HG03196 (cell line): ENCODE measurements around the gene OR5H15.
"Not testable (repeated sequence)": the region's sequence is repeated elsewhere in the genome, so short reads cannot be mapped to it uniquely, and the experiment has no call there.

ENCODE experiments used
- ATAC-seq: cut with Tn5 transposase; IDR thresholded peaks from one replicate; pipeline ENCODE4 v1.9.1; 2021; ENCODE audit not compliant: unreplicated experiment

OR5H15 gene

DNA sequence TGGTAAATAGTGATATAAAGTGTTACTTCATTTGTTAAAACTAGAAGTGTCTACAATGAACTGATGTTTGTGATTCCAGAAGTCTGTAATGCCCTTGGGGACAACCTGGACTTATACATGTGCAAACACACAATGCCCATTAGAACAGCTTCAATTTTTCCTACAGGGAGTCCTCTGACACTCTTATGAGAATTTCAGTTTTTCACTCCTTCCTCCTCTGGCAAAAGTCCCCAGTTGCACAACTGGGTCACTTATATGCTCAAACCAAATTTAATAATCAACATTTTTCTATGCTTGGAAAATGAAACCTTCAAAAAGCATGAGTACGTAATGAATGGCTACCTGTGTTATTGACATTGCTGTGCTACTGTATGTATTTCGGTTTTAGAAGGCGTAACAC lies at the start of gene OR5H15:
TSS of gene OR5H15 (plus strand) at position 301 of the 400 bp plus-strand sequence. CDS start 2,004 bp downstream, outside the sequence.
- ATAC-seq, result no peak

DNA sequence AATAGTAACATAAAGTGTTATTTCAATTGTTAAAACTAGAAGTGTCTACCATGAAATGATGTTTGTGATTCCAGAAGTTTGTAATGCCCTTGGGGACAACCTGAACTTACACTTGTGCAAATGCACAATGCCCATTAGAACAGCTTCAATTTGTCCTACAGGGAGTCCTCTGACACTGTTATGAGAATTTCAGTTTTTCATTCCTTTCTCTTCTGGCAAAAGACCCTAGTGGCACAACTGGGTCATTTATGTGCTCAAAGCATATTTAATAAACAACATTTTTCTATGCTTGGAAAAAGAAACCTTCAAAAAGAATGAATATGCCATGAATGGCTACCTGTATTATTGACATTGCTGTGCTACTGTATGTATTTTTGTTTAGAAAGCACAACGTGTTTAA lies 36.1 kb upstream of the OR5H15 start, which contains the start of gene OR5H1:
TSS of gene OR5H1 (plus strand) at position 301 of the 400 bp plus-strand sequence. CDS start 1,977 bp downstream, outside the sequence.
- no peak for ATAC-seq

DNA sequence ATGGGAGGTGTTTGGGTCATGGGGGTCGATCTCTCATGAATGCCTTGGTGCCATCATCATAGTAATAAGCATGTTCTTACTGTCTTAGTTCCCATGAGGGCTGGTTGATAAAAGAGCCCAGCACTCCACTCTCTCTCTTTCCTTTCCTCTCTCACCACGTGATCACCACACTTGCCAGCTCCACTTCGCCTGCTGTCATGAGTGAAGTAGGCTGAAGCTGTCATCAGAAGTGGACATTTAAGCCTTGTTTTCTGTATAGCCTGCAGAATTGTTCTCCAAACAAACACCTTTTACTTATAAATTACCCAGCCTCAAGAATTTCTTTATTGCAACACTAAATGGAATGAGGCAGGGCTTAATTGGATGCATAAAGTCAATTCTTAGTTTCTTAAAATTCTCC lies 29.9 kb upstream of the OR5H15 start:
- ATAC-seq, result no peak

DNA sequence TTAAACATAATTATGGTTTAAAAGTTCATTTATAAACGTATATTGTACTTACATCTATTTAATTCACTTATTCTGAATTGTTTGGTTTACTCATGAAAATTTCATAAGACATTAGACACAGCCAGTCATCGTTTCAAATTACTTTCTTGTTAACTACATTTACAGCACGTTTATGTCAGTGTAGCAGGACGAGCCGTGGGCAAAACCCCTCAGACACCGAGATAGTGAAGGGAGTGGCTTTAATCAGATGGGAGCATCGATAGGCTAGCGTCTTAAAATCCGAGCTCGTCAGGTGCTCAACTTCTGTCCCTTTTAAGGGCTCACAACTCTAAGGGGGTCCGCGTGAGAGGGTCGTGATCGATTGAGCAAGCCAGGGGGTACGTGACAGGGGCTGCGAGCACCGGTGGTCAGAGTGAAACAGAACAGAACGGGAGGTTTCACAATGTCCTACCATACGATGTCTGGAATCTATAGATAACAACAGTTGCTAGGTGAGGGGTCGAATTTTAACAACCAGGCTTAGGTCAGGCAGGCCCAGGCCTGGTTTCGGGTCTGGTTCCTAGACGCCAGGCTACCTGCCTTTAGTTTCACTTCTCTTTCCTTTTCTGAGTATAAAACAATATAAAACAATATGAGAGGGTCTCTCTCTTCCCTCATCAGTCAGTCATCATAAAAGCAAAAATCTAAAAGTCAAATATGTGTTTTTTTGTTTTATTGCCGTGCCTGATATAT lies 28.5 kb upstream of the OR5H15 start:
- not testable (repeated sequence) for ATAC-seq

DNA sequence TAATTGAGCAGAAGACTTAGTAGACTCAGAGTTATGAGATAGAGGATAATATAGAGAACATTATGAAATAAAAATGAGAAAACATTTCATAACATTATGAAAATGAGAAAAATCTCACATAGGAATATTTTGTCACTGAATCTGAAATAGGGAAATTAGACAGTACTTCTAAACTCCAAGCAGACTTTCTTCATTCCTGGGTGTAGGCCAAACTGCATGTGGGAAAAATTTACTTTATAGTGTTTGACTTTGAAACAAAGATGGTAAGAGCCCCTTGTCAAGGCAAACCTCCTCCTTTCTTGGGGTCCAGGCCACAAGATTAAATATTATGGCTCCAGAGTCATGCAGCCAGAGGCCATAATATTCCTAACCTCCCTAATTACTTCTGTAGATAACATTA lies 26.0 kb upstream of the OR5H15 start:
- ATAC-seq, result no peak

DNA sequence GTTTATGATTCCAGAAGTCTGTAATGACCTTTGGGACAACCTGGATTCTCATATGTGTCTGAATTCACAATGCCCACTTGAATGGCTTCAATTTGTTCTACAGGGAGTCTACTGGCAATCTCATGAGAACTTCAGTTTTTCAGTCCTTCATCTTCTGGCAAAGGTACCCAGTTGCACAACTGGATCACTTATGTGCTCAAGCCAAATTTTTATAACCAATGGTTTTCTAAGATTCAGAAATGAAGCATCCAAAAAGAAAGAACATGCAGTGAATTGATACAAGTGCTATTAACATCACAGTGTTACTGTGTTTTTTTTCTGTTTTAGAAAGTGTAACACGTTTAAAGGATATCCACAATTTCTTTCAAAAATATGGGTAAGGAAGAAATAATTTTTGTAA lies 19.3 kb upstream of the OR5H15 start, which contains the start of gene OR5H14:
TSS of gene OR5H14 (plus strand) at position 301 of the 400 bp plus-strand sequence. CDS start 1,907 bp downstream, outside the sequence.
- ATAC-seq, result no peak

DNA sequence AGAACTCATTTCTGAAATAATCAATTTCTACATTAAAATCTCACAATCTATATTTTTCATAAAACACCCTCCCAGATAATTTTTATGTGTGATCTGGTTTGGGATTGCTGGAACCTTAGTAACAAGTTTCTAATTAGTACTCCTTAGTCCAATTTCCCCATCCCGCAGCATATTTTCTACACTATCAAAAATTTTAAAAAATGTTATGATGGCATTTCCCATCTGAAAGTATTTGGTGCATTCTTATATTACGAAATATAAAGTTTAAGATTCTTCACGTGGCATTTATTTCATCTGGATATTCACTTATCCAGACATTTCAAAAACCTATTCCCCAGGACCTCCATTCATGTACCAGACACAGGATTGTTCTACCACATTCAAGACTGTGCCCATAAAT lies 17.7 kb upstream of the OR5H15 start:
- no peak for ATAC-seq

DNA sequence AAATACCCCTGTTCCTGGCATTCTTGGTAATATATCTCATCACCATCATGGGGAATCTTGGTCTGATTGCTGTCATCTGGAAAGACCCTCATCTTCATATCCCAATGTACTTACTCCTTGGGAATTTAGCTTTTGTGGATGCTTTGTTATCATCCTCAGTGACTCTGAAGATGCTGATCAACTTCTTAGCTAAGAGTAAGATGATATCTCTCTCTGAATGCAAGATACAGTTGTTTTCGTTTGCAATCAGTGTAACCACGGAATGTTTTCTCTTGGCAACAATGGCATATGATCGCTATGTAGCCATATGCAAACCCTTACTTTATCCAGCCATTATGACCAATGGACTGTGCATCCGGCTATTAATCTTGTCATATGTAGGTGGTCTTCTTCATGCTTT lies 17.0 kb upstream of the OR5H15 start:
- not testable (repeated sequence) for ATAC-seq

DNA sequence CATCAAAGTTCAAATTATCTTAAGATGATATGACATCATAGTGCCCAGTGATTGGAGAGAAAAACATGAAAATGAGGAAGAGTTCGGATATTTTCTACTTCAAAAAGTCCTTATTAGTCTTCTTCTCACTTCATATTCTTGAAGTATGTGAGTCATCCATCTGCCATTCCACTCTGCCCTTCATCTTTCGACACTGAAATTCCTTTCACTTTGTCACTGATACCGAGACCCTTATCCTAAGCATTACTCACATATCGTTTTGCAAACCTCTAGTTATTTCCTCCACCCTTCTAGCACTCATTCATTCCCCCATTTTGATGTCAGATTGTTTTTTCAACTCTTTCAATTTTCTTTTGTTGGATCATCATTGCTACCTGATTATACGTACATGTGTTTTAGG lies 15.3 kb upstream of the OR5H15 start:
- ATAC-seq, result no peak

DNA sequence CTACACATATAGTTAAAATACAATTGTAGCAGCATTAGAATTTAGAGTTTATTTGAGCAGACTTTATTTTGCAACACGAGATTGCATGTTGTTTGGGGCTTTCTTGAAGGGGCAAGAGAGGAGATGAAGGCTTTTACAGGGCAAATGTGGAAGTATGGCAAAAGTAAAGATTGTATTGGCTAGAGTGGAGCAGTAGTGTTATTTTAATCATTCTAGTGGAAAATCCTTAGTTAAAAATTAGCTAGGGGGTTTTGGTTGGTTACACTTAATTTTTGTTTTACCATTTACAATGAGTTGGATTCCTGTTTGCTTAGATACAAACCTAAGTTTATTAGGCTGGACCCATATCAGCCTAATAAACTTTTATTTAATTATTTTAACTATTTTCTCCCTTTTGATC lies 4.6 kb downstream of the OR5H15 start:
- ATAC-seq, result no peak

DNA sequence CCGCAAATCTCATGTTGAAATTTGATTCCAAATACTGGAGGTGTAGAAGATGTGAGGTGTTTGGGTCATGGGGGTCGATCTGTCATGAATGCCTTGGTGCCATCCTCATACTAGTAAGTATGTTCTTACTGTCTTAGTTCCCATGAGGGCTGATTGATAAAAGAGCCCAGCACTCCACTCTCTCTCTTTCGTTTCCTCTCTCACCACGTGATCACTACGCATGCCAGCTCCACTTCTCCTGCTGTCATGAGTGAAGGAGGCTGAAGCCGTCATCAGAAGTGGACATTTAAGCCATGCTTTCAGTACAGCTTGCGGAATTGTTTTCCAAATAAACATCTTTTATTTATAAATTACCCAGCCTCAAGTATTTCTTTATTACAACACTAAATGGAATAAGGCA lies 6.1 kb downstream of the OR5H15 start:
- no peak for ATAC-seq

DNA sequence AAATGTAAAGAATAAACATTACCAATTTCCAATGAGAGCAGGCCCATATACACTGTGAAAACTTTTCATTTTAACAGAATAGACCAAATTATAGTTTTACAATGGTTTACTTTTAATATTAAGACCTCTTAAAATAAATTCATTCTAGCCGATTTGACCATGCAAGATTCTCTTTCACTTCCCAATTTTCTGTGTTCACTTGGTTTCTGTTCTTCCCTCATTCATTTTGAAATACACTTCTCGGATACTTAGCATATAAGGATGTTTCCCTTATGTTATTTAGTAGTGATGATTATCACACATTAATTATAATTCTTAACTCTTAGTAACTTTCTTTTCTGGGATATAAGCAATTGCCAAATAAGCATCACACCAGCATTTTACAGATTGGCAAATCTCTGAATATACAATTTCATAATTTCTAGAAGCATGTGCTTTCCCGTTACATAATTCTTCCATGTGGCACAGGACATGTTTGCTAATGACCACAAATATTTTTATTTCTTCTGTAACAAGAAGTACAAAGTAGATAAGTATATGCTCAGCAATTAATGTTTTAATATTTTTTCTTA lies 13.9 kb downstream of the OR5H15 start:
- ATAC-seq, result no peak

DNA sequence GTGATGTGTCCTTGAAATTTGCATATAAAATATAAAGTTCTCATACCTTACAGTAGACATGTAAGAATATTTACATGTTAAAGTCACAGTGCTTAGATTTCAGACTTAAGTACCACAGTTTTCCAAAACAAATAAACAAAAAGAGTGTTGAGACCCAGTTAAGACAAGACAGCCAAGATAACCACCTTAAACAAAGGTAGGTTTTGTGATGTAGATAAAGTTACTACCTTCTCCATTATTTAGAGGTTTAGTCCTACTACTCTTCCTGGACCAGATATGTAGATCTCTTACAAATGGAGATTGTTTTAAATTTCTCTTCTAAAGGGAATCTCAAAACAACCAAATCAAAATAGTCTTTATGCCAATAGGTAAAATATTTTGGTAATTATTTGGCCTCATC lies 15.7 kb downstream of the OR5H15 start:
- ATAC-seq, result no peak

DNA sequence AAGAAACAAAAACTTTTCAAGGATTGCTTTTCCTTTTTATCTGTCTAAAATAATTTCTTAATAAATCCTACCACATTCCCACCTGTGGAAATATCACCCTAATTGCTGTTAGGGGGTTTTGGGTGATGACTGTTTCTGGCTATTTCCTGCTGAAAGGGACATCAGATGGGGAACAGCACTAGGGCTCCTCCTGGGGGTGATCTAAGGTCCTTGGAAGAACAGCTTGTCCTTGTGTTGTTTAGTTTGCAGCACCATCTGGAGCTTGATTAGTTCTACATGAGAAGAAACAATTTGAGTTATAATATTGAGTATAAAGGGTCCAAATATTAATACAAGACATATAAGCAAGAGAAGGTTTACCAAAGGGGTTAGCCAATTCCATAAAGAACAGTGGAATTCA lies 18.7 kb downstream of the OR5H15 start:
- no peak for ATAC-seq

DNA sequence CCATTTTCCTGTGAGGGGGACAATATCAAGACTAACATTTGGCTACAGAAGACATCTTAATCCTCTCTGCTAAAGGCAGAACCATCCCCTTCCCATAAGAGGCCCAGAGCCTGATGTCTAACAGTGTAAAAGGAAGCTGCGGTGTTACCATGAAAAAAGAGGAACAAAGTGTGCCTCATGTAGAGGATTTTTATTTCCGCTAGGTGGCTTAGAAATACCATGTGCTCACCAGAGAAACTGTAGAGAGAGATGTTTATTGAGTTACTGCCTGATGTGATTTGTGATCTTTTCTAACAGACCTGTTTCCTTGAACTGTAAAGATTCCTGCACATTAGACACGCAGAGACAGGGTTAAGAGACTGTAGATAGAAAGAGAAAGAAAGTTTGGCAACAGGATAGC lies 22.0 kb downstream of the OR5H15 start:
- no peak for ATAC-seq

DNA sequence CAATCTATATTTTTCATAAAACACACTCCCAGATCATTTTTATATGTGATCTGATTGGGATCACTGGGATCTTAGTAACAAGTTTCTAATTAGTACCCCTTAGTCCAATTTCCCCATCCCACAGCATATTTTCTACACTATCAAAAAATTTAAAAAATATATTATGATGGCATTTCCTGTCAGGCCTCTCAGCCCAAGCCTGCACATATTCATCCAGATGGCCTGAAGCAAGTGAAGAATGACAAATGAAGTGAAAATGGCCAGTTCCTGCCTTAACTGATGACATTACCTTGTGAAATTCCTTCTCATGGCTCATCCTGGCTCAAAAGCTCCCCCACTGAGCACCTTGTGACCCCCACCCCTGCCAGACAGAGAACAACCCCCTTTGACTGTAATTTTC lies 24.4 kb downstream of the OR5H15 start:
- ATAC-seq, result not testable (repeated sequence)

DNA sequence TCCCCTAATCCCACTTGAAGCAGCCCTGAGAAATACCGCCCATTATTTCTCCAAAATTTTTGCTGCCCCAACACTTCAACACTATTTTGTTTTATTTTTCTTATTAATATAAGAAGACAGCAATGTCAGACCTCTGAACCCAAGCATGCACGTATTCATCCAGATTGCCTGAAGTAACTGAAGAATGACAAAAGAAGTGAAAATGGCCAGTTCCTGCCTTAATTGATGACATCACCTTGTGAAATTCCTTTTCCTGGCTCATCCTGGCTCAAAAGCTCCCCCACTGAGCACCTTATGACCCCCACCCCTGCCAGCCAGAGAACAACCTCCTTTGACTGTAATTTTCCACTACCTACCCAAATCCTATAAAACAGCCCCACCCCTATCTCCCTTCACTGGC lies 29.8 kb downstream of the OR5H15 start:
- not testable (repeated sequence) for ATAC-seq

DNA sequence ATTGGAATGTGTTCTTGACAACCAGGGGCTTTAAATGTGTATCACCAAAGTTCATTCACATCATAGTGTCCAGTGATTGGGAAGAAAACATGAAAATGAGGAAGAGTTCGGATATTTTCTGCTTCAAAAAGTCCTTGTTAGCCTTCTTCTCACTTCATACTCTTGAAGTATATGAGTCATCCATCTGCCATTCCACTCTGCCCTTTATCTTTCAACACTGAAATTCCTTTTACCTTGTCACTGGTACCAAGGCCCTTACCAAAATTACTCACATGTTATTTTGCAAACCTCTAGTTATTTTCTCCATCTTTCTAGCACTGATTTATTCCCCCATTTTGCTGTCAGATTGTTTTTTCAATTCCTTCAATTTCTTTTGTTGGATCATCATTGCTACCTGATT lies 32.5 kb downstream of the OR5H15 start:
- ATAC-seq, result no peak

DNA sequence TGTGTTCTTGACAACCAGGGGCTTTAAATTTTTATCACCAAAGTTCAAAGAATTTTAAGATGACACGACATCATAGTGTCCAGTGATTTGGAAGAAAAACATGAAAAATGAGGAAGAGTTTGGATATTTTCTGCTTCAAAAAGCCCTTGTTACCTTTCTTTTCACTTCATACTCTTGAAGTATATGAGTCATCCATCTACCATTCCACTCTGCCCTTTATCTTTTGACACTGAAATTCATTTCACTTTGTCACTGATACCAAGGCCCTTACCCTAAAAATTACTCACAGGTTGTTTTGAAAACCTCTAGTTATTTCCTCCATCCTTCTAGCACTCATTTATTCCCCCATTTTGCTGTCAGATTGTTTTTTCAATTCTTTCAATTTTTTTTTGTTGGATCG lies 42.7 kb downstream of the OR5H15 start:
- ATAC-seq, result no peak

DNA sequence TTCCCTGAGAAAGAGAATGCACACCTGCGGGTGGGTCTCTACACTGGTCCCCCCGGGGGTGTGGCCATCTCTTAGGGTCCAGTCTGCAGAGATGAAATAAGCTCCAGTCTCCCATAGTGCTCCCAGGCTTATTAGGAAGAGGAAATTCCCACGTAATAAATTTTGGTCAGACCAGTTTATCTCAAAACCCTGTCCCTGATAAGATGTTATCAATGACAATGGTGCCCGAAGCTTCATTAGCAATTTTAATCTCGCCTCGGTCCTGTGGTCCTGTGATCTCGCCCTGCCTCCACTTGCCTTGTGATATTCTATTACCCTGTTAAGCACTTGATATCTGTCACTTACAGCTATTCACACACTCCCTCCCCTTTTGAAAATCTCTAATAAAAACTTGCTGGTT lies 46.8 kb downstream of the OR5H15 start:
- ATAC-seq, result no peak

DNA sequence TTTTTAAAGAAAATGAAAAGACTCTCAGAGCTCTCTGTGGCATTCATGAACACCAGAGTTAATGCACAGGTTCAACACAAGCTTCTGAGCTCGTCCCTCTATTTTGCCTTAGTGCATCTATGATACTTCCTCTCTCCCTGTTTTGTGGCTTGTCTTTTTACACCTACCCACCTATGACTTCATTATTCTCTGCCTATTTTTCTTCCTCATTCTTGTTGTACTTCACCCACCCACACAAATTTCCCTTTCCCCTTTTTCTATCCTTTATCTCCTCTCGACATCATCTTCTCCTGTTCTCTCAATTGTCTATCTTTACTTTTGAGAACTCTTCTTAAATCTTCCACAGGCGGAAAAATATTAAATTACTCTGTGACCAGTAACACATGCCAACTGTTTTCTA lies 48.6 kb downstream of the OR5H15 start:
- ATAC-seq, result no peak
